Fibroblast of the aortic adventitia (primary cell): ENCODE data around the gene RPS21. TPM values are rescaled to one million over a fixed set of nuclear protein-coding genes. Genes with fewer than 3 reads are reported as not detected.

ENCODE experiments used
- DNase-seq: peaks from one replicate; pipeline ENCODE4 v3.0.0-alpha.2; 2010; ENCODE audit warnings: low read depth
- H3K4me3 ChIP-seq: 2 replicates; pipeline ENCODE4 v1.5.1; 2011; ENCODE audit warnings: low read depth, mild to moderate bottlenecking, control low read depth, low read length, moderate library complexity
- total RNA-seq: library from RNA; depleted of rRNA; stranded (reverse); fragments of >200 nt; gene quantifications from 2 replicates; pipeline ENCODE4 v1.2.3, GENCODE V29; 2012; ENCODE audit warnings: low replicate concordance
- TF ChIP-seq, protein P1 (sequence below): IDR thresholded peaks from 2 replicates; pipeline ENCODE4 v1.5.1; 2011; ENCODE audit warnings: mild to moderate bottlenecking, low read length, control low read depth, inconsistent platforms; ENCODE audit not compliant: insufficient read depth

The RPS21 gene
- total RNA-seq, 1 donor = 1,887 TPM

DNA sequence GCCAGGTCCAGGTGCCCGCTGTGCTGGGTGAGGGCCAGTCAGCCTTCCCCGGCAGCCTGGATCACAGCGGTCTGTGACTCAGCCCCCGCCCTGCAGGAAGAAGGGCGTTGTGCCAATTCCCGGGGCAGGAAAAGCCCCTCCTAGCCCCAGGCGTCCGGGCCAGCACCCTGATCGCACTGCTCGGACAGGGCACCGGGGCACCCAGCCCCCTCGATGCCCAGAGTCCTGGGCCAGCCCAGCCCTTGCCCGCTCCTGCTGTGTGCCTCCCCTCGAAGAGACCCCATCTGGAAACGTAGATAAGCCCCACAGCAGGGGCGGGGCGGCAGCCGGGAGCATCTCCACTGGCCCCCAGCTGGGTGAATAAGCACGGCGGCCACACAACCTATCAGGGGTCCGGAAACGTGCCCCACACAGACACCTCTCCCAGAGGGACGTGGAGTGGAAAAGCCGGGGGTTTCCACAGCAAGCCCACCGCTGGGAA is 29.7 kb upstream of the RPS21 start:
- DNase-seq = peak; percentile 72
- H3K4me3 ChIP-seq = no peak overlapping the region
- TF ChIP-seq, protein P1, sequence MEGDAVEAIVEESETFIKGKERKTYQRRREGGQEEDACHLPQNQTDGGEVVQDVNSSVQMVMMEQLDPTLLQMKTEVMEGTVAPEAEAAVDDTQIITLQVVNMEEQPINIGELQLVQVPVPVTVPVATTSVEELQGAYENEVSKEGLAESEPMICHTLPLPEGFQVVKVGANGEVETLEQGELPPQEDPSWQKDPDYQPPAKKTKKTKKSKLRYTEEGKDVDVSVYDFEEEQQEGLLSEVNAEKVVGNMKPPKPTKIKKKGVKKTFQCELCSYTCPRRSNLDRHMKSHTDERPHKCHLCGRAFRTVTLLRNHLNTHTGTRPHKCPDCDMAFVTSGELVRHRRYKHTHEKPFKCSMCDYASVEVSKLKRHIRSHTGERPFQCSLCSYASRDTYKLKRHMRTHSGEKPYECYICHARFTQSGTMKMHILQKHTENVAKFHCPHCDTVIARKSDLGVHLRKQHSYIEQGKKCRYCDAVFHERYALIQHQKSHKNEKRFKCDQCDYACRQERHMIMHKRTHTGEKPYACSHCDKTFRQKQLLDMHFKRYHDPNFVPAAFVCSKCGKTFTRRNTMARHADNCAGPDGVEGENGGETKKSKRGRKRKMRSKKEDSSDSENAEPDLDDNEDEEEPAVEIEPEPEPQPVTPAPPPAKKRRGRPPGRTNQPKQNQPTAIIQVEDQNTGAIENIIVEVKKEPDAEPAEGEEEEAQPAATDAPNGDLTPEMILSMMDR = no peak

DNA sequence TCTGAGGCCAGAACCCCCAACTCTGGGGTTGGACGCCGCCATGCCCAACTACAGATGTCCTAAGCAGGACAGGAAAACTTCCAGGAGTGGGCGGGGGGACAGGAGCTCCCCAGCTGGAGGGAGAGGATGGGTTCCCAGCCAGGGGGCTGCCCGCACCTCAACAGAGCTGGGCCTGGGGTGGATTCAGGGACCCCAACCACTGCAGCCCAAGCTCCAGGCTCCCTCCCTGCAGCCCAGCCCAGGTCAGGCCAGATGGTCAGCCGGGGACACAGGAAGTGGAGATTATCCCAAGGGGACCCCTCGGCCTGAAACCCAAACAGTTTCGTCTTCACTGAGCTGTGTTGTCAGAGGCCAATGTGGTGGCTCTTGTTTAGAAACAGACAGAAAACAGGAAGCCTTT is 29.2 kb upstream of the RPS21 start:
- DNase-seq = no peak
- TF ChIP-seq, protein P1 = no peak
- no peak overlapping the region for H3K4me3 ChIP-seq

DNA sequence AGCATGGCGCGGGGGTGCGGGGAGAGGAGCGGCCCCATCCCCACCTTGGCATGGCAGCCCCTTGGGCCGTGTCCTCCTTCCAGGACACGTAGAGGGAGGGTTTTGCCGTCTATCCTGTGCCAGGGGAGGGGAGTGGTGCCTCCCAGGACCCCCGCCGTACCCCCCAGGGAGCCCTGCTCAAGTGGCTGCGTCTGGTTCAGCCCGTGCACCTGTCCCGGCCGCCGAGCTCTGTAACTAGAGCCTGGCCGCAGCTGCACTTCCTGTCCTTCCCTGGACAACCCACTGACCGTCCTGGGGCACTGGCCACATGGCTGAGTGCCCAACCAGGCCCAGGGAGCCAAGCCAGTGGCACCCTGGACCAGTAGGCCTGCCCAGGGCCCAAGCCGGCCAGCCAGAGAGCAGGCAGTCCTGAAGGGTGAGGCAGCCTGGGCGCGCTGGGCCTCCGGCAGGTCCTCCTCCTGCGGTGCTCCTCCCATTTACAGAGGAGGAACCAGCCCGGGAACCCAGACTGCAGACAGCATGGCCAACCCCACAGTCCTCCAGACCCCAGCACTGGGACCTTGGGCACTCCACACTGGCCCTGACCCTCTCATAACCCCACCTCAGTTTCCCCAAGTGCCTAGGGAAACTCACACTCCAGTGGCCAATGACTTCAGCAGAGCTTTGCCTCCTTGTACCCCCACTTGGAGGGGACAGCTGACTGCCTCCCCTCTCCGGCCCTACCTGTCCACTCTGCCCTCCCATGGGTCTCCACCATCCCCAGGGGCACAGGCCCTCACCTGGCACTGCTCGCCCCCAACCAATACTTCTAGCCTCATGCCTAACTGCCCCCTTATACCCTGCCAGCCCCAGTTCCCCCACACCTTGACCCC is 28.5 kb upstream of the RPS21 start:
- TF ChIP-seq, protein P1 = no peak
- no peak overlapping the region for H3K4me3 ChIP-seq
- DNase-seq = no peak

DNA sequence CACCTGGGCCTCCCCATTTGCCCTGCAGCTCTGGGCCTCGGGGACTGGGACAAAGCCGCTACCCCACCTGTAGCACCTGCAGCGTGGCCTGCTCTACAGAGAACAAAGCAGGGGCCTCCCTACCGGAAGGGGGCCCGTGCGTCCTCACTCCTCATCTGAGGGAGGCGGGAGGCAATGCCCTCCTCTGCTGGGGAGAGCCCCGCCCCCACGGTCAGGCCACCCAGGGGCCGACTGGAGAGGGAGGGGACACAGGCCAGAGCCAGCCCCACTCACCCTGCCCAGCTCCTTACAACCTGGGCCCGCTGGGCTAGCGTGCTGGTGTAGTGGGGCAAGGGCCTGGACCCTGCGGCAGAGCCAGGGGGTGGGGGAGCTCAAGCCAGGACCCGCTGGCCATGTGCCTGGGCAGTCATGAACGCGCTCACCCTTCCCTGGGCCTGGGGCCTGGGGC is 27.8 kb upstream of the RPS21 start:
- TF ChIP-seq, protein P1 = no peak
- no peak for DNase-seq
- H3K4me3 ChIP-seq = no peak overlapping the region

DNA sequence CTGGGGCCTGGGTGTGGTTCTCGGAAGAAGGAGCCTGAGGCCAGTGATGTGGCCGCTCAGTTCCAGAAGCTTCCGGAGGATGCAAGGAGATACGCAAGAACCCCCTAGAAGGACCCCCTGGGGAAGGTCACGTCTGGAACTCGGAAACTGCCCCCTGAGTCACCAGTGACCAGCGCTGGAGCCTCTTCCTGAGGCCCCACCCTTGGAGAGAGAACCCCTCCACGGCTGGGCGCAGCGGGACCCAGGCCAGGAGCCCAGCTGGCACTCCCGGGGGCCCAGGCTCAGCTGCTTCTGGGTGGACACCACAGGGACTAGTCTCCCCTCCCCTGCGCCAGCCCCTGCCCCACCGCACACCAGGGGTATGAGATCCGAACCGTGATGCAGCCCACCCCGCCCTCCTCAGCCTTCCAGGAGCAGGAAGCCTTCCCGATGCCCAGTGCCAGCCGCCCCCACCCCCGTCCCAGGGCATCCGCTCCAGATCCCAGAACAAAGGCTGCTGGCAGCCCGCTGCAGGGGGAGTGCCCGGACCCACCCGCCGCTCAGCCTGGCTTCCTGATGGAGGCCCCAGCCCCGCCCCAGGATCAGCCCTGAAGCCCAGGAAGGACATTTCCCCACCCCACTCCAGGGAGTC is 27.3 kb upstream of the RPS21 start:
- H3K4me3 ChIP-seq = no peak overlapping the region
- TF ChIP-seq, protein P1 = no peak
- peak; percentile 73 for DNase-seq

DNA sequence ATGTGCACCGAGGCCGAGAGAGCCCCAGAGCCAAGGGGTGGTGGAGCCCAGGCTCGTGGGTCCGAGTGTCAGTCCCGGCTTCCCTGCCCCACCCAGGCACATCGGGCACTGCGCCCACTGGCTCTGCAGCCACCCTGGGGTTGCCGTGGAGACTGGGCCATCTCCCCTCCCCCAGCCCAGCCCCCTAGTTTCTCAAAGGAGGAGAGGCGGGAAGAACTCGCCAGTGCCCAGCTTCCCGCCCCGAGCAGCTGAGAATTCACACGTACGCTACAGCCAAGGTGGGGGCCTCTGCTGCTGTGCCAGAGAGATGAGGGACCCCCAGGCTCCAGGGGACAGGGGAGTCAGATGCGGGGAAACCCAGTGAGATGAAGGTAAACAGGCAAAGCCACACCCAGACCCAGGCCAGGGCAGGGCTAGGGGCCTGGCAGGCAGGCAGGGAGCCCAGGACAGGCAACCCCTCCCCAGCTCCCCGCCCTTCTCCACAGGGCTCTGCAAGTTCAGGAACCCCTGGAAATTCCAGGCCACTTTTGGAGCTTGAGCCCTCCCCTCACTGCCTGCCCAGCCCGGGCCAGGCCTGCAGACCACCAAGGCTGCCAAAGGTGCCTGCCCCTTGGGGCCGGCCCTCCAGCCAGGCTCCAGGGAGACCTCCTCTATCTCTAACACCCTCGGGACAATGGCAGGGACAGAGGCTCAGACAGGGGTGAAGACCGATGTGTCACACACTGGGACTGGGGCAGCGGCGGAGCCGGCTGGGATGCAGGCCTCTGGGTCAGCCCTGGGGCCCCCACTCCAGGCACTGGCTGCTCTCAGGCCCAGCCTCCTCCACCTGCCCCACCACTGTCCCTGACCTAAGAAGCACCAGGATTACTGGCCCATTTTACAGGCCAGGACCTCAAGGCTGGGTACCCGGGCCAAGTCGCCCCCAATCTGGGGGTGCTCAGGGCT is 25.8 kb upstream of the RPS21 start:
- no peak overlapping the region for H3K4me3 ChIP-seq
- no peak for DNase-seq
- TF ChIP-seq, protein P1 = no peak
